Lung (tissue), 12 donors: ENCODE measurements around the gene AK4. TPM values are rescaled to one million over a fixed set of nuclear protein-coding genes. Genes with fewer than 3 reads are reported as not detected.

Experiments used
- ATAC-seq: fragments of 200-7000 bp; cut with Tn5 transposase; one replicate; pipeline ENCODE4 v1.9.1; 2020; ENCODE audit warnings: moderate number of reproducible peaks; ENCODE audit not compliant: insufficient read depth, low FRiP score
- DNase-seq, 3 donors: peaks; one replicate each; pipeline ENCODE4 v3.0.0-alpha.2; 2013 to 2017
- H3K27ac ChIP-seq, 2 donors: one replicate each; pipeline ENCODE4 v1.5.1; 2013; ENCODE audit warnings: mild to moderate bottlenecking in 2 of 2, moderate library complexity in 2 of 2, control low read depth in 1 of 2, inconsistent platforms in 1 of 2, low read depth in 1 of 2, low read length in 1 of 2
- H3K27me3 ChIP-seq, 3 donors: one replicate each; pipeline ENCODE4 v1.5.1; 2013; ENCODE audit warnings: low read length in 2 of 3; ENCODE audit not compliant: control insufficient read depth in 3 of 3, insufficient read depth in 3 of 3
- H3K36me3 ChIP-seq, 4 donors: one replicate each; pipeline ENCODE4 v1.5.1; 2013; ENCODE audit warnings: low read length in 4 of 4, mild to moderate bottlenecking in 1 of 4, moderate library complexity in 1 of 4; ENCODE audit not compliant: control insufficient read depth in 4 of 4, insufficient read depth in 4 of 4
- H3K4me1 ChIP-seq, 5 donors: one replicate each; pipeline ENCODE4 v1.5.1; 2013; ENCODE audit warnings: low read length in 5 of 5, mild to moderate bottlenecking in 2 of 5, moderate library complexity in 1 of 5; ENCODE audit not compliant: control insufficient read depth in 5 of 5, insufficient read depth in 5 of 5
- H3K4me3 ChIP-seq: one replicate; pipeline ENCODE4 v1.5.1; 2013; ENCODE audit warnings: mild to moderate bottlenecking, control low read depth, moderate library complexity
- H3K9ac ChIP-seq, 2 donors: one replicate each; pipeline ENCODE4 v1.5.1; 2013; ENCODE audit warnings: low read length in 2 of 2, control low read depth in 1 of 2; ENCODE audit not compliant: insufficient read depth in 1 of 2
- H3K9me3 ChIP-seq, 4 donors: one replicate each; pipeline ENCODE4 v1.5.1; 2013; ENCODE audit warnings: low read length in 3 of 4, mild to moderate bottlenecking in 1 of 4, moderate library complexity in 1 of 4; ENCODE audit not compliant: control insufficient read depth in 4 of 4, insufficient read depth in 3 of 4
- CTCF ChIP-seq: IDR thresholded peaks from 2 replicates; pipeline ENCODE4 v1.5.1; 2012; ENCODE audit warnings: mild to moderate bottlenecking; ENCODE audit errors: control extremely low read depth, extremely low read depth
- WGBS, 2 donors: extraction: QIAGEN DNeasy Blood & Tissue Kit; methylation state at CpG; one replicate each; pipeline ENCODE4 v1.1.7; 2013; 5-methylcytosine and 5-hydroxymethylcytosine counted together
- polyA plus RNA-seq, 2 donors: library from polyadenylated mRNA; stranded (reverse); fragments of 200-250 nt; gene quantifications; one replicate each; pipeline ENCODE4 v1.2.1, GENCODE V29; 2013
- total RNA-seq, 2 donors: library from RNA; depleted of rRNA in 1 of 2; stranded (reverse); fragments of >200 nt in 1 of 2; gene quantifications; one replicate each; pipeline ENCODE4 v1.2.1, GENCODE V29; 2014 to 2021
- donor health status: control.
- donor health status: control.
- donor health status: Bipolar disorder and iron deficiency.
- donor health status: healthy.
- donor health status: DM: yes; HTN: yes; CAD: no.

AK4 gene
- total and polyA plus RNA-seq, 4 donors: 1.1 to 13.7 (median 6.5) TPM

- peak; percentile 28 to 85 (median 81) for DNase-seq
- Histone ChIP-seq H3K4me3 (no peak overlapping the region), H3K36me3 (no peaks in the 10 kb centered on the region), H3K9me3 (no peaks in the 10 kb centered on the region), H3K27ac (peak overlapping the region in 1 of 2 donors; percentile 69), H3K9ac (no peak overlapping the region), H3K27me3 (no peaks in the 10 kb centered on the region), H3K4me1 (peaks cover 0 to 15% (median 3%) of the 10 kb centered on the region in 5 donors)
- 54 to 72% methylated on average over 4 of the region's 4 CpGs for WGBS, 2 donors
- ATAC-seq: no peak
- TF ChIP-seq CTCF: no peak
These were observed 99.7 kb downstream of the AK4 start for GRCh38 chr1:65247419-65248359.

- peaks cover 0 to 14% (median 4%) of the 10 kb centered on the region in 3 donors for H3K27me3 ChIP-seq
- H3K27ac ChIP-seq: no peak overlapping the region
- DNase-seq (no peak), ATAC-seq (no peak)
- H3K9me3 ChIP-seq: no peaks in the 10 kb centered on the region
- TF ChIP-seq CTCF: no peak
- H3K4me3 ChIP-seq: no peak overlapping the region
- peaks cover 3 to 24% (median 6%) of the 10 kb centered on the region in 5 donors for H3K4me1 ChIP-seq
- no peaks in the 10 kb centered on the region for H3K36me3 ChIP-seq
- 79 to 88% methylated on average over 2 of the region's 2 CpGs for WGBS, 2 donors
- H3K9ac ChIP-seq: no peak overlapping the region
These were observed 102.8 kb downstream of the AK4 start for GRCh38 chr1:65250826-65251225.

GRCh38 chr1:65253800-65254319 lies 105.9 kb downstream of the AK4 start:
- 3% methylated on average over 15 of the region's 15 CpGs for WGBS, 2 donors
- Histone ChIP-seq H3K9me3 (no peaks in the 10 kb centered on the region), H3K4me3 (peak overlapping the region; percentile 50), H3K27me3 (peaks cover 0 to 18% (median 7%) of the 10 kb centered on the region in 3 donors), H3K36me3 (no peaks in the 10 kb centered on the region), H3K27ac (peak overlapping the region; percentile 70 to 73), H3K9ac (no peak overlapping the region), H3K4me1 (peaks cover 0 to 15% (median 3%) of the 10 kb centered on the region in 5 donors)
- ATAC-seq (peak; percentile 14), DNase-seq (peak in 1 of 3 donors; percentile 15)
- no peak for TF ChIP-seq CTCF
